Ishikawa (cell line): ENCODE results near the gene ETFDH.

Source experiments
- CEBPB ChIP-seq: IDR thresholded peaks from 2 replicates; pipeline ENCODE4 v1.6.1; 2012
- EGR1 ChIP-seq: IDR thresholded peaks from 2 replicates; pipeline ENCODE4 v1.6.1; 2012
- EP300 ChIP-seq: IDR thresholded peaks from 2 replicates; pipeline ENCODE4 v1.6.1; 2012; ENCODE audit warnings: borderline replicate concordance
- FOXM1 ChIP-seq: IDR thresholded peaks from 2 replicates; pipeline ENCODE4 v1.6.1; 2012; ENCODE audit warnings: low read depth, borderline replicate concordance
- RAD21 ChIP-seq: IDR thresholded peaks from 2 replicates; pipeline ENCODE4 v1.6.1; 2012; ENCODE audit warnings: low read depth
- REST ChIP-seq: IDR thresholded peaks from 2 replicates; pipeline ENCODE4 v1.6.1; 2012; ENCODE audit warnings: low read depth, mild to moderate bottlenecking
- TAF1 ChIP-seq: IDR thresholded peaks from 2 replicates; pipeline ENCODE4 v1.6.1; 2012; ENCODE audit warnings: low read depth, mild to moderate bottlenecking
- USF1 ChIP-seq: IDR thresholded peaks from 2 replicates; pipeline ENCODE4 v1.6.1; 2012
- YY1 ChIP-seq: IDR thresholded peaks from 2 replicates; pipeline ENCODE4 v1.6.1; 2012; ENCODE audit warnings: low read depth
- TF ChIP-seq, protein P1 (sequence below): IDR thresholded peaks from 2 replicates; pipeline ENCODE4 v1.6.1; 2012

DNA sequence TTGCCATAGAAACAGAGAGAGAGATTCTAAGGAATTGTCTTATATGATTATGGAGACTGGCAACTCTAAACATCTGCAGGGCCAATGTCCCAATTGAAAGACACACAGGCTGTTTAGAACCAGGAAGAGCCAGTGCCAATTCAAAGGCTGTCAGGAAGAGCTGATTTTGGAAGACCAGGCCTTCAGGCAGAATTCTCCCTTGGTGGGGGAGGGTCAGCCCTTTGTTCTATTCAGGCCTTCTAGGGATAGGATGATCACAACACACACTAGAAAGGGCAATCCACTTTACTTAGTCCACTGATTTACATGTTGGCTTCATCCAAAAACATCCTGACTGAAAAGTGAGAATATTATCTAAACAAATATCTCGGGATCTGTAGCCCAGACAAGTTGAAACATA, 15.7 kb upstream of the ETFDH start:
- no peak for TF ChIP-seq YY1
- TF ChIP-seq CEBPB: no peak
- TF ChIP-seq EGR1: no peak
- TF ChIP-seq TAF1: no peak
- TF ChIP-seq EP300: no peak
- no peak for TF ChIP-seq REST
- TF ChIP-seq, protein P1, sequence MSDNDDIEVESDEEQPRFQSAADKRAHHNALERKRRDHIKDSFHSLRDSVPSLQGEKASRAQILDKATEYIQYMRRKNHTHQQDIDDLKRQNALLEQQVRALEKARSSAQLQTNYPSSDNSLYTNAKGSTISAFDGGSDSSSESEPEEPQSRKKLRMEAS: no peak
- TF ChIP-seq USF1: no peak
- TF ChIP-seq RAD21: no peak
- TF ChIP-seq FOXM1: no peak
